HepG2 (cell line): Measurements from ENCODE around the gene MAP1B. TPM values are rescaled to one million over a fixed set of nuclear protein-coding genes. Genes with fewer than 3 reads are reported as not detected.

Experiments
- ATAC-seq: fragments of 200-7000 bp; cut with Tn5 transposase; 3 replicates; pipeline ENCODE4 v1.9.1; 2020; ENCODE audit warnings: mild to moderate bottlenecking, moderate library complexity
- BruUV-seq: library from RNA; stranded (reverse); fragments of 400-500 nt; replicated peaks from 2 replicates; lab custom pipeline; 2021; lab: Mats Ljungman, UMichigan
- CTCF ChIA-PET: fragments of 300-600 bp; formaldehyde crosslinking; extraction: SDS; loops from one replicate; lab custom pipeline; 2021; ENCODE audit warnings: low total read pairs, inconsistent platforms, low intra/inter-chr PET ratio; lab: Yijun Ruan, JAX
- POLR2A ChIA-PET: fragments of 350-600 bp; sonication (Branson Sonifier 250); formaldehyde crosslinking; loops from one replicate; lab custom pipeline; 2020; ENCODE audit warnings: antibody characterized with exemption, inconsistent platforms; lab: Yijun Ruan, JAX
- DNase-seq: peaks from one replicate; pipeline ENCODE4 v3.0.0-alpha.2; 2015; ENCODE audit warnings: low spot score
- FAIRE-seq: peaks from 3 replicates; lab custom pipeline; 2011; peaks lifted over from hg19 to GRCh38; lab: Jason Lieb, UNC
- H2AFZ ChIP-seq: one replicate; pipeline ENCODE4 v1.6.1; 2011; ENCODE audit warnings: low read length, inconsistent platforms
- H3K27ac ChIP-seq: fragments of 300-600 bp; 3 replicates; pipeline ENCODE4 v1.8.0; 2011; ENCODE audit warnings: mixed run types, mild to moderate bottlenecking, mixed read lengths, low read length, inconsistent platforms; ENCODE audit not compliant: insufficient read depth; ENCODE audit errors: extremely low read length
- H3K27me3 ChIP-seq, 2 experiments: fragments of 200-600 bp in 1 of 2; 2 replicates in 1 of 2; 3 replicates in 1 of 2; pipeline versions ENCODE4 v1.6.0 to v1.8.0; 2011; ENCODE audit warnings: low read length in 2 of 2, mild to moderate bottlenecking in 2 of 2, moderate library complexity in 2 of 2, inconsistent platforms in 1 of 2; ENCODE audit not compliant: insufficient read depth in 2 of 2, control insufficient read depth in 1 of 2
- H3K36me3 ChIP-seq, 2 experiments: fragments of 200-600 bp in 1 of 2; replicated peaks in 1 of 2; 2 replicates in 1 of 2; 3 replicates in 1 of 2; pipeline versions ENCODE4 v1.5.1 to v1.8.0; 2011; ENCODE audit warnings: low read length in 2 of 2, inconsistent platforms in 1 of 2; ENCODE audit not compliant: insufficient read depth in 2 of 2, control insufficient read depth in 1 of 2
- H3K4me1 ChIP-seq: 2 replicates; pipeline ENCODE4 v1.5.1; 2012; ENCODE audit warnings: low read length, inconsistent platforms; ENCODE audit not compliant: insufficient read depth
- H3K4me2 ChIP-seq: 2 replicates; pipeline ENCODE4 v1.6.0; 2011; ENCODE audit warnings: low read depth, low read length, inconsistent platforms
- H3K4me3 ChIP-seq, 3 experiments: fragments of 200-600 bp in 1 of 3; sonication (generic), shearing (Covaris generic) in 1 of 3; replicated peaks in 1 of 3; 2 replicates each; pipeline ENCODE4 v1.5.1; 2011 to 2016; ENCODE audit warnings: low read length in 3 of 3, inconsistent platforms in 2 of 3, low read depth in 2 of 3, mild to moderate bottlenecking in 2 of 3, control low read depth in 1 of 3, mixed read lengths in 1 of 3; ENCODE audit not compliant: insufficient read depth in 1 of 3
- H3K79me2 ChIP-seq: one replicate; pipeline ENCODE4 v1.6.1; 2011; ENCODE audit warnings: low read length, inconsistent platforms; ENCODE audit not compliant: insufficient read depth
- H3K9ac ChIP-seq: 2 replicates; pipeline ENCODE4 v1.6.0; 2011; ENCODE audit warnings: mild to moderate bottlenecking, low read depth, low read length, inconsistent platforms; ENCODE audit not compliant: insufficient read depth
- H3K9me3 ChIP-seq: 2 replicates; pipeline ENCODE4 v1.5.1; 2012; ENCODE audit warnings: mild to moderate bottlenecking, low read length
- H4K20me1 ChIP-seq: 2 replicates; pipeline ENCODE4 v1.6.0; 2011; ENCODE audit warnings: inconsistent platforms, mild to moderate bottlenecking, low read length, moderate library complexity; ENCODE audit not compliant: insufficient read depth
- AFF4 ChIP-seq: sonication (generic); formaldehyde crosslinking; IDR thresholded peaks from 2 replicates; pipeline ENCODE4 v1.4.0; 2020; ENCODE audit warnings: missing genetic modification reagents
- CHCHD3 ChIP-seq: sonication (generic); formaldehyde crosslinking; IDR thresholded peaks from 2 replicates; pipeline ENCODE4 v1.8.0; 2022; ENCODE audit warnings: mild to moderate bottlenecking, missing genetic modification reagents, moderate library complexity
- HMGA1 ChIP-seq: sonication (generic); formaldehyde crosslinking; conservative IDR thresholded peaks from 2 replicates; pipeline ENCODE4 v1.4.0; 2020; ENCODE audit warnings: missing genetic modification reagents
- HNF4G ChIP-seq, 2 experiments: sonication (generic) in 1 of 2; formaldehyde crosslinking in 1 of 2; IDR thresholded peaks; 2 replicates each; pipeline versions ENCODE4 v1.4.0 to v1.6.1; 2011 to 2020; ENCODE audit warnings: borderline replicate concordance in 2 of 2, low read depth in 2 of 2, mild to moderate bottlenecking in 2 of 2, low read length in 1 of 2, missing genetic modification reagents in 1 of 2, moderate library complexity in 1 of 2
- ISL2 ChIP-seq: sonication (generic); formaldehyde crosslinking; IDR thresholded peaks from 2 replicates; pipeline ENCODE4 v1.5.0; 2020; ENCODE audit warnings: missing genetic modification reagents
- MAFF ChIP-seq: IDR thresholded peaks from 2 replicates; pipeline ENCODE4 v1.6.1; 2011; ENCODE audit warnings: low read depth, low read length, improper control_type of control experiment
- MAFK ChIP-seq, 2 experiments: IDR thresholded peaks in 1 of 2; conservative IDR thresholded peaks in 1 of 2; 2 replicates each; pipeline ENCODE4 v1.6.1; 2011; ENCODE audit warnings: improper control_type of control experiment in 2 of 2, low read length in 2 of 2
- MEIS2 ChIP-seq: sonication (generic); formaldehyde crosslinking; IDR thresholded peaks from 2 replicates; pipeline ENCODE4 v1.9.0; 2021; ENCODE audit warnings: mild to moderate bottlenecking, missing genetic modification reagents
- MTF1 ChIP-seq: sonication (generic); formaldehyde crosslinking; IDR thresholded peaks from 2 replicates; pipeline ENCODE4 v1.5.0; 2020; ENCODE audit warnings: missing genetic modification reagents
- NFIB ChIP-seq: sonication (generic); formaldehyde crosslinking; IDR thresholded peaks from 2 replicates; pipeline ENCODE4 v1.9.0; 2021; ENCODE audit warnings: missing genetic modification reagents, mild to moderate bottlenecking, borderline replicate concordance
- TCF7L2 ChIP-seq: IDR thresholded peaks from 2 replicates; pipeline ENCODE4 v1.6.1; 2011; ENCODE audit warnings: mild to moderate bottlenecking, low read depth, low read length, moderate library complexity
- ZNF713 ChIP-seq: sonication (generic); formaldehyde crosslinking; IDR thresholded peaks from 2 replicates; pipeline ENCODE4 v1.4.0; 2020; ENCODE audit warnings: mild to moderate bottlenecking, missing genetic modification reagents
- WGBS: methylation state at CpG from one replicate; pipeline ENCODE4 v1.1.6; 2017; ENCODE audit warnings: low lambda C conversion rate; 5-methylcytosine and 5-hydroxymethylcytosine counted together
- in situ Hi-C: cut with HindIII; loops from 2 replicates; pipeline ENCODE4 v1.10.0; 2017; ENCODE audit warnings: low pct_unique_long_range_greater_than_20kb; ENCODE audit not compliant: extremely low pct_ligation_motif_present
- intact Hi-C: fragments of 100-400 bp; cut with micrococcal nuclease; formaldehyde crosslinking; loops from one replicate; pipeline ENCODE4 v1.10.0; 2022; ENCODE audit not compliant: unreplicated experiment
- polyA plus RNA-seq, 8 experiments: library from polyadenylated mRNA; depleted of rRNA in 3 of 8; stranded (reverse) in 7 of 8; unstranded in 1 of 8; fragments of >200 nt; fragmentation: Illumina TruSeq in 4 of 8; extraction: Trizol in 4 of 8; gene quantifications; 2 replicates each; pipeline versions ENCODE4 v1.2.1 to v1.2.3, GENCODE V29; 2011 to 2016; ENCODE audit warnings: low read depth in 4 of 8, missing spikeins in 1 of 8, mixed read lengths in 1 of 8; ENCODE audit not compliant: insufficient read depth in 1 of 8
- total RNA-seq, 5 experiments: library from RNA; depleted of rRNA; stranded (reverse); fragments of >200 nt; fragmentation: Illumina TruSeq; extraction: Trizol; gene quantifications; 2 replicates each; pipeline ENCODE4 v1.2.3, GENCODE V29; 2016; ENCODE audit warnings: low read depth in 1 of 5

MAP1B gene
- total and polyA plus RNA-seq, 2 of the 13 experiments (the other 11 are each of a cell fraction or from before 2014, with no cell fraction given) = 3.3 to 6.2 TPM

GRCh38 chr5:72141440-72142355 lies 34.4 kb downstream of the MAP1B start:
- in situ Hi-C loops = no loop called here
- Histone ChIP-seq H3K27me3 (no peaks in the 10 kb centered on the region), H3K4me2 (no peak overlapping the region), H2AFZ (no peak overlapping the region), H3K79me2 (no peaks in the 10 kb centered on the region), H4K20me1 (no peaks in the 10 kb centered on the region), H3K9ac (no peak overlapping the region), H3K4me1 (no peaks in the 10 kb centered on the region), H3K9me3 (no peaks in the 10 kb centered on the region), H3K27ac (no peak overlapping the region), H3K4me3 (no peak overlapping the region), H3K36me3 (no peaks in the 10 kb centered on the region)
- ATAC-seq (no peak), DNase-seq (no peak), FAIRE-seq (no peak)
- WGBS = 81% methylated on average over 8 of the region's 8 CpGs
- no TSS peak for BruUV-seq
- ChIA-PET POLR2A (no interaction called here), CTCF (no interaction called here)
- TF ChIP-seq NFIB (CRISPR knock-in tag) (no peak), TCF7L2 (no peak), CHCHD3 (CRISPR knock-in tag) (no peak), HNF4G (IDR thresholded peaks at IDR 0.05; ENCODE audit: borderline replicate concordance, low read depth, low read length) (no peak), HNF4G (CRISPR knock-in tag; IDR thresholded peaks at IDR 0.05; ENCODE audit: borderline replicate concordance, low read depth) (no peak), ISL2 (CRISPR knock-in tag) (no peak), ZNF713 (no peak), HMGA1 (CRISPR knock-in tag) (no peak), MAFK (conservative IDR thresholded peaks at IDR 0.05 in 1 of 2, IDR thresholded peaks at IDR 0.05 in 1 of 2; ENCODE audit: low read length in 2 of 2) (peak; percentile 92 to 95), AFF4 (CRISPR knock-in tag) (no peak), MTF1 (CRISPR knock-in tag) (no peak), MAFF (peak; percentile 91), MEIS2 (CRISPR knock-in tag) (no peak)
- intact Hi-C loops = no loop called here
